ENCODE data around the gene CHI3L1. TPM values are rescaled to one million over a fixed set of nuclear protein-coding genes. Genes with fewer than 3 reads are reported as not detected.

Gene CHI3L1
- total and polyA plus RNA-seq, 10 donors: 2.7 to 41.2 (median 15.5) TPM

GRCh38 chr1:203177036-203177405 lies 9.5 kb downstream of the CHI3L1 start:
- Histone ChIP-seq H3K9me3 (no peaks in the 10 kb centered on the region), H3K36me3 (peaks cover 0 to 11% (median 0%) of the 10 kb centered on the region in 6 donors), H3K27me3 (replicated peaks in 1 of 7) (peaks cover 0 to 57% (median 0%) of the 10 kb centered on the region in 7 donors), H3K27ac (peak overlapping the region in 1 of 8 donors; percentile 22), H3K4me1 (peaks cover 0 to 59% (median 19%) of the 10 kb centered on the region in 6 donors), H3K4me3 (no peak overlapping the region)
- intact Hi-C loops (cut with DNase I; ENCODE audit: low total_unique reads): no loop called here
- peak; percentile 6 for DNase-seq
- WGBS, 5 donors: 83 to 90% (median 87%) methylated on average over 6 of the region's 6 CpGs
- TF ChIP-seq CTCF (IDR thresholded peaks at IDR 0.05 in 8 of 11, conservative IDR thresholded peaks at IDR 0.05 in 3 of 11) (no peak), POLR2AphosphoS5 (IDR thresholded peaks at IDR 0.05) (no peak), POLR2A (IDR thresholded peaks at IDR 0.05) (no peak)

- TF ChIP-seq CTCF (IDR thresholded peaks at IDR 0.05 in 8 of 11, conservative IDR thresholded peaks at IDR 0.05 in 3 of 11) (no peak), POLR2A (IDR thresholded peaks at IDR 0.05) (no peak), POLR2AphosphoS5 (IDR thresholded peaks at IDR 0.05) (no peak)
- Histone ChIP-seq H3K36me3 (peaks cover 0 to 11% (median 0%) of the 10 kb centered on the region in 6 donors), H3K27ac (peak overlapping the region in 1 of 8 donors; percentile 2), H3K4me3 (no peak overlapping the region), H3K9me3 (no peaks in the 10 kb centered on the region), H3K4me1 (peaks cover 0 to 59% (median 19%) of the 10 kb centered on the region in 6 donors), H3K27me3 (replicated peaks in 1 of 7) (peaks cover 0 to 57% (median 0%) of the 10 kb centered on the region in 7 donors)
- intact Hi-C loops (cut with DNase I; ENCODE audit: low total_unique reads): no loop called here
- peak; percentile 22 for DNase-seq
- 83 to 94% (median 93%) methylated on average over 8 to 9 of the region's 9 CpGs for WGBS, 5 donors
Observed at GRCh38 chr1:203176273-203177035, 10.1 kb downstream of the CHI3L1 start.

- peak; percentile 74 for DNase-seq
- 29 to 50% (median 35%) methylated on average over 7 to 9 of the region's 9 CpGs for WGBS, 5 donors
Observed at GRCh38 chr1:203175827-203176241, 10.7 kb downstream of the CHI3L1 start.

GRCh38 chr1:203175237-203175826 lies 11.2 kb downstream of the CHI3L1 start, which contains the start of gene MYBPH:
MYBPH (minus strand) TSS chr1:203175826; CDS start chr1:203175755, 71 bp downstream.
- peak; percentile 40 for DNase-seq
- TF ChIP-seq POLR2A (IDR thresholded peaks at IDR 0.05) (no peak), POLR2AphosphoS5 (IDR thresholded peaks at IDR 0.05) (no peak), CTCF (IDR thresholded peaks at IDR 0.05 in 8 of 11, conservative IDR thresholded peaks at IDR 0.05 in 3 of 11) (no peak)
- 57 to 94% (median 81%) methylated on average over 3 to 5 of the region's 5 CpGs for WGBS, 5 donors

More at GRCh38 chr1:203175827-203176241, 10.7 kb downstream of the CHI3L1 start:
- no peaks in the 10 kb centered on the region for H3K9me3 ChIP-seq
- TF ChIP-seq POLR2AphosphoS5 (IDR thresholded peaks at IDR 0.05) (peak in 1 of 3 donors; percentile 64), POLR2A (IDR thresholded peaks at IDR 0.05) (no peak)
- H3K36me3 ChIP-seq: peaks cover 0 to 11% (median 0%) of the 10 kb centered on the region in 6 donors
- peaks cover 0 to 59% (median 19%) of the 10 kb centered on the region in 6 donors for H3K4me1 ChIP-seq
- H3K27me3 ChIP-seq (replicated peaks in 1 of 7): peaks cover 0 to 52% (median 0%) of the 10 kb centered on the region in 7 donors
- H3K4me3 ChIP-seq: no peak overlapping the region
- intact Hi-C loops (cut with DNase I; ENCODE audit: low total_unique reads): no loop called here
- peak overlapping the region in 1 of 8 donors; percentile 2 for H3K27ac ChIP-seq

More at GRCh38 chr1:203175237-203175826, 11.2 kb downstream of the CHI3L1 start, which contains the start of gene MYBPH:
- H3K9me3 ChIP-seq: no peaks in the 10 kb centered on the region
- peak within 1 kb of the TSS in 1 of 8 donors; percentile 2 for H3K27ac ChIP-seq
- no peak within 1 kb of the TSS for H3K4me3 ChIP-seq
- H3K4me1 ChIP-seq: peaks cover 0 to 55% (median 19%) of the 10 kb centered on the region in 6 donors
- H3K36me3 ChIP-seq: peaks cover 0 to 11% (median 0%) of the 10 kb centered on the region in 6 donors
- intact Hi-C loops (cut with DNase I; ENCODE audit: low total_unique reads): no loop called here
- H3K27me3 ChIP-seq (replicated peaks in 1 of 7): peaks cover 0 to 50% (median 0%) of the 10 kb centered on the region in 7 donors
